Activated CD8-positive, alpha-beta memory T cell treated with anti-CD3 and anti-CD28 coated beads, Interleukin-2, amount 50 U/mL, for 1 hour (primary cell): ENCODE results near the gene ZNF837.
A peak's percentile ranks its signal among the peaks of the same experiment; 100 is the strongest.
"Not testable (repeated sequence)": the region's sequence is repeated elsewhere in the genome, so short reads cannot be mapped to it uniquely, and the experiment has no call there.

Experiments used
- DNase-seq: peaks from one replicate; pipeline ENCODE4 v3.0.0-alpha.2; 2020; ENCODE audit errors: extremely low read depth

ZNF837 gene

DNA sequence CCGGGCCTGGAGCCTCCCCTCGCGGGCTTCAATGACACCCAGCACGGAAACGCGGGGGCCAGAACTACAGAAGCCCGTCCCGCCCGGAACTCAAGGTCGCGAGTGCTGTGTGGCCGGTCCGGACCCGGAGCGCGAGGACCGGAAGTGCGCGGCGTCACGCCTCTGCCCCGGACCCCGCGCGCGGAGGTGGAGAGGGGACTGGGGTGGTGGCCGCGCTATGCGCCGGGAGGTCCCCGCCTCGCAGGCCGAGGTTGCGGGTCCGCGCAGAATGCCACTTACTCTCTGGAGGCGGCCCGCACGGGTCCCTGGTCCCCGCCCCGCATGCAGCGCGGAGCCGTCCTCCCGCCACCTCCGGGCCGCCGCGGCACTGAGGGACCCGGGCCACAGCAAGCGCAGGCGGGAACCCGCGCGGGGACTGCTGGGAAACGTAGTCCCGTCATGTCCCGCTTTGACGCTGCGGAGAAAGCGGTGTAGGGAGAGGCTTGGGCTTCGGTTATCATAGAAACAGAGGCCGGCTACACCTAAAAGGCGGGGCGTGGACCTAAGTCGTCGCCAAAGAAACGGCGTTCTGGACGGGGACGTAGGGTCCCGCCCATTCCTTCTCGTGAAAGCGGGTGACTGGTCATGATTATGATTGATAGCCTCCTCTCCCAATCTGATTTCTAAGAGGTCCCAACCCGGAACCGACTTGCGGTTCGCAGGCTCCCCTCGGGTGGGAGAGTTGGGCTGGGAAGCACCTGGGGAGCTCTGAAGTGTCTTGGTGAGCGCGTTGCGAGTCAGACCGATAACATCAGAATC lies at the start of gene ZNF837:
TSS of gene ZNF837 (minus strand) at position 369 of the 798 bp plus-strand sequence. CDS start 11,698 bp downstream, outside the sequence.
- peak; percentile 98 for DNase-seq

DNA sequence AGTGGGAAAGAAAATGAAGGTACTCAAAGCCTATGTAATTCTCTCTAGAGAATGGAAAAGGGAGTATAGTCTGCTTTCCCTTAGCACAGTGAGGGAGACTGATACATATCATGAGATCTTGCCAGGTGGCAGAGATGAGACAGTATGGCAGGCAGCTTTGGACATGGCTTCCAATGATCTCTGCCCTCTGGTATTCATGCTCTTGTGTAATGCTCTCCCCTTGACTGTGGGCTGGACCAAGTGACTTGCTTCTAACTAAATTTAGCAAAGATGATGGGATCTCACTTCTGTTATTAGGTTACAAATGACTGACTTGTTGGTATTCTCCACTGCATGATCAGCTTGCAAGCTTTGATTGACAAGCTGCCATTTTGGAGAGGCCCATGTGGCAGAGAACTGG lies 48.9 kb upstream of the ZNF837 start:
- no peak for DNase-seq

DNA sequence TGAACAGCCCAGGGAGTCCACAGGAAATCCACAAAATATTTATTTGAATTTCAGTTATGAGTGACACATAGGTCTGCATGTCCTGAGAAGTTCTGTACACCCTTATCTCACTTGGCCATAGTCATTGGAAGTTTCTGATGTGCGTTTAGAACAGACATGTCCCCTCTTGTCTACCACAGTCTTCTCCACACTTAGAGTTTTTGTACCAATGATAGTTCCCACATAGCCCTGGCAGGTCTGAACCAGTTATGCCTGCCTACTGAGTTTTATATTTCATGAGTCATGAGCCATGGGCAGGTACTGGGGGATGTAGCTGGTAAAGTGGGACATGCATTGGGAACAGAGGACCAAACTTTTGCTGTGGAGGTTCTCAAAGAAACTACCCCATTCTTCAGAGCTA lies 47.8 kb upstream of the ZNF837 start:
- no peak for DNase-seq

DNA sequence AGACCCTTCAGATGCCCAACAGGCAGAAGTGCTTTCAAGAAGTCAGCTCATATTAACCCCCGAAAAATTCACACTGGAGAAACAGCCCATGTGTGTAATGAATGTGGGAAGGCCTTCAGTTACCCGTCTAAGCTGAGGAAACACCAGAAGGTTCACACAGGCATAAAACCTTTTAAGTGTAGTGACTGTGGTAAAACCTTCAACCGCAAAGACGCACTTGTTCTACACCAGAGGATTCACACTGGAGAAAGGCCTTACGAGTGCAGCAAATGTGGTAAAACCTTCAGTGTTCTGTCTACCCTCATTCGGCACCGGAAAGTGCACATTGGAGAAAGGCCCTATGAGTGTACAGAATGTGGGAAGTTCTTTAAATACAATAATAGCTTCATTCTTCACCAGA lies 36.2 kb upstream of the ZNF837 start:
- no peak for DNase-seq

DNA sequence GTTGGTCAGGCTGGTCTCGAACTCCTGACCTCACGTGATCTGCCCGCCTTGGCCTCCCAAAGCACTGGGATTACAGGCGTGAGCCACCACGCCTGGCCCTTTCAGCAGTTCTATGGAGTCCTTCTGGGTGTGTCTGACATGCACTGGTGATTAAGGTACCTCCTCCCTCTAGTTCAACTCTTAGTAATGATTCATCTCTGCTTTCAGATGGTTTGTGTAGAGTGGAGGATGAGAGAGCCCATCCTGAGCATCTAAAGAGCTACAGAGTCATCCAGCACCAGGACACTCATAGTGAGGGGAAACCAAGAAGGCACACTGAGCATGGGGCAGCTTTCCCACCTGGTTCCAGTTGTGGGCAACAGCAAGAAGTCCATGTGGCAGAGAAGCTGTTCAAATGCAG lies 35.8 kb upstream of the ZNF837 start:
- no peak for DNase-seq

DNA sequence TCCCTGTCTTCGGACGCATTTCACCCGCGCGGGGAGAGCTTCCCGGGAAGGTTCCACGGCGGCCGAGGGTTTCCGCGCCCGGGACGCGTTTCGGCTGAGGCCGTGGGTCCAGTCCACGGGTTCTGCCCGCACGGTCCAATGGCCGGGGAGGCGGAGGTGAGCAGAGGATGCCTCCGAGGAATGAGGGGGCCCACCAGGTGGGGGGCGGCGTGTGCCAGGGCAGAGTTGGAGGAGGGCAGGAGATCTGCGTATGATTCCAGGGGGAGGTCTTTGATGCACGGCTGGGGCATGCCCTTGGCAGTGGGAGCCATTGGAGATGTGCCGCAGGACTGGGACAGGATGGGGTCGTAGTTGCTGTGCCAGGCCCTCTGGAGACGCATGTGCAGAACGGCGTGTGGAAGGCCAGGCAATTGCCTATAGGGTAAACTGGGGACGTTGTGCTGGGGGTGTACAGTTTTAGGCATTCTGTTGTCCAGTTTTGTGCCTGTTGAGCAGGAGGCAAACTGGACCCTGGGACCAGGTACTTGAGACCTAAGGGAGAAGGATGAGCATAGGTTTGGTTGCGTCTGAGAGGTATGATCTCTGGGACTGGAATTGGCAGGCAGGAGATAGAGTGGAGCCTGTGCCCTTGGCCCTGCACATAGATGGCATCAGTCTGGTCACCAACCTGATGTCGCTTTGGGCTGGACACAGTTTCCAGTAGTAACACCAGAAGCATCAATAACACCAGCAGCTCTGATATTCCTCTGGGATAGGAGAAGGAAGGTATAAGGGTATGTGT lies 28.4 kb upstream of the ZNF837 start:
- no peak for DNase-seq

DNA sequence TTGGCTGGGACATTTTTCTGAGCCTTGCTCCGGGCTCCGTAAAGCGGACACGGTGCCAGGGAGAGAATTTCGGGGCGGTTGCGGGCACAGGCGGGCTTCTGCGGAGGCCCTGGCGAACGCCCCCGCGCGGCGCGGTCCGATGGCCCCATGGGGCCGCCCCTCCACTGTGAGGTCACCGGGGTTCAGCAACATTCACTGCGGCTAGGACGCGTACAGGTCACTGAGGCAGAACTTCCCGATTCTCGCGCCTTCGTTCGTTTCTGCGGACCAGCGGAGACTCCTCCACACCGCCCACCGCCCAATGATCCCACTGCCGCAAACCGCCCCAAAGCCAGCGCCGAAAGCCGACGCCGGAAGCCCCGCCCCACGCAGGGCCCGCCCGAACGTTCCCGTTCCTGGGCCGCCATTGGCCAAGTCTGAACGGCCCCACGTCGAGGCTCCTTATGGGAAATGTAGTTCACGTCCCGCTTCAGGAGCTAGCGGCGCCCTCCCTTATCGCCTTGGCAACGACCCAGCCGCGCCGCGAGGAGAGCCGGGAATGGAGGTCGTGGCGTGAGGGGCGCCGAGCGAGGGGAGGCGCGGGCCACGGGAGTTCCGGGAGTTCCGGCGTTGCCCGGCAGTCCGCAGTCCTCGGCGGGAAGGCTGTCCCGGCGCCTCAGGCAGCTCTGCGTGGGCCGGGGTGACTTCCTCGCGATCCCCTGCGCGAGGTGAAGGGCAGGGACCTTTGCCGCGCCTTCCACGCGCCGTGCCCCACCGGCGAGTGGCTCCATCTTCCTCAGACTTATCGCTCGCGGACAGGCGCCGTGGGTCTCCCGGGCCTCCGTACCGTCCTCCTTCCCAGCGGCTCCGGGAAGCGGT lies 27.6 kb upstream of the ZNF837 start, which contains the start of gene ZNF584:
TSS of gene ZNF584 (plus strand) at position 498 of the 858 bp plus-strand sequence. CDS start 499 bp downstream, outside the sequence.
- DNase-seq, result peak; percentile 82

DNA sequence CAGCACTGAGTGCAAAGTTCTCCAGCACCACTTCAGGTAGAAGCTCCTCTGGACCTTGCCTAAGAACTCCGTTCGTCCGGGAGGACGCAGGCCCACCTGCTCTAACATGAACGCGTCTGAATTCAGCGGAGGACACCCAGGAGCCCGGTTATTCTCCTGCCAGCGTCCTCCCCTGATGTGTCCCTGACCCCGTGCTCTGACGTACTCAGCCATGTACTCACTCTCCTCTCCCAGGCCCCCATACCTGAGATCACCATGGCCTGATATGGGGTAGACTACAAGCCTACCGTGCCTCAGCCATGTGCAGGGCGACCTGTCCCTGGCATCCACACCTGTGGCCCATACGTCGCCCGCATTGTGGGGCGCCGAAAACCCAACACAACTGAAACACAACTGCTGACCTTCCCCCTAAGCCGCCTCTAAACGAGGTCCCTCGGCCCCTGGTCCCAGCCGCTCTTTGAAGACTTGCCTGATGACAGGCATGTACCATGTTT lies 26.9 kb upstream of the ZNF837 start:
- no peak for DNase-seq

DNA sequence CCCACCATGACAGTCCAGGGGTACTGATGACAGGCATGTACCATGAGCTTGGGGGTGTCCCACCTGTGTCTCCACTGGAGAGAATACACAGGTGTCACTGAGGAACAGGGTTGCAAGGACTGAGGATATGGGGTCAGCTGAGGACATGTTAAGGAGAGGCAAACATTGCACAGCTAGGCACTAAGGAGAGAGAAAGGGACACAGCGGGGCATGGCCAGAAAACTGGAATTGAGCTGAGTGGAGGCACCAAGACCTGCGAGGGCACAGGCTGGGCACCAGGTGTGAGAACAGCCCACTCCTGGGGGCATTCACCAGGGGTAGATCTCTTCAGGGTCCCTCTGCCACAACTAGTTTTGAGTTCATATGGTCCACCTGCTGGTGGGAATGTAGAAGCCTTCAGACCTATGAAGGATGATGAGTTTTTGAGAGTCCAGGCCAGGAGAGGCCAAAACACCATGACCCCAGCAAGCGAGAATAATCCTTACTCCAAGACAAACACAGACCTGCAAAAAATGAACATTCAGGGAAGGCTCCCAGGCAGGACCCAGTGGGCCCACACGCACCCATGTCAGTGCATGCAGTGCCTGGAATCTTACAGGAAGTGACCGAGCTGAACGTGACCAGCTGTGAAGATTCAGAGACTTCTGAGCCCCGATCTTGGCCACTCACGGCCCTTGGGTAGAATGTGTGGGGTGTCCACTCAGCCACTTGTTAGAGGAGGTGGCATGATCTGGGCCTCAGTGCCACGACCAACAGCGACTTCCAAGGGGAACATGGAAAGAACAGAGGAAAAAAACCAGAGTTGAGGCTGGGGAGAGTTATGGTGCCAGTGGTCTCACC lies 26.2 kb upstream of the ZNF837 start:
- DNase-seq, result no peak

DNA sequence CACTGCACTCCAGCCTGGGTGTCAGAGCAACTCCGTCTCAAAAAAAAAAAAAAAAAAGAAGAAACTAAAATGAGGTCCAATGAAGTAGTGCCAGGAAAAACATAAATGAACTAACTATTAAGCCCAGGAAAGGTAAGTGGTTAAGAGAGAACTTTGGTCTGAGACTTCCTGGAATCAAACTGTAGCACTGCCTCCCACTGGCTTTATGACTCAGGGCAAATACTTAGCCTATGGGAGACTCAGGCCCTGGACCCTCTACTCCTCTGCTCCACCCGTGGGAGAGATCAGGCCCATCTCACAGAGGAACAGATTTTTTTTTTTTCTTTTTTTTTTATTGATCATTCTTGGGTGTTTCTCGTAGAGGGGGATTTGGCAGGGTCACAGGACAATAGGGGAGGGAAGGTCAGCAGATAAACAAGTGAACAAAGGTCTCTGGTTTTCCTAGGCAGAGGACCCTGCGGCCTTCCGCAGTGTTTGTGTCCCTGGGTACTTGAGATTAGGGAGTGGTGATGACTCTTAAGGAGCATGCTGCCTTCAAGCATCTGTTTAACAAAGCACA lies 23.2 kb upstream of the ZNF837 start:
- DNase-seq, result not testable (repeated sequence)

DNA sequence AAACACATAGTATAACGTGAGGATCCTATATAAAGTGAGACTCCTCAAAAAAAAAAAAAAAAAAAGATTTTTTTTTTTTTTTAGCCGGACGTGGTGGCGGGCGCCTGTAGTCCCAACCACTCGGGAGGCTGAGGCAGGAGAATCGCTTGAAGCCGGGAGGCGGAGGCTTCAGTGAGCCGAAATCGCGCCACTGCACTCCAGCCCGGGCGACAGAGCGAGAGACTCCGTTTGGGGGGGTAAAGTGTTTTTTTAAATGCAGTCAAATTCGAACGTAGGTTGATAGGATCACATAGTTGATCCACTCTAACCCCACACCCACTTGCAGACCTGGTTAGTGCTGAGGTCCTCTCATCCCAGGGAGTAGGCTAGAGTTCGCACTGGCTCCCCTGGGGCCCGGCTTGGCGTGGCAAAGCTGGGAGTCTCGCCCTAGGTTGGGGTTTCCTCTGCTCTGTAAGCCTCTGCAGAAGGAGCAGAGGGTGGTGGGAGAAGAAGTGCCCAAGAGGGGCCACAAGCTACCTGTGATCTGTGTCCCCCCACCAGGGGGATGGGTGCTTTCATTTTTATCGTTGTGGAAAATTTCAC lies 21.1 kb upstream of the ZNF837 start:
- DNase-seq, result no peak

DNA sequence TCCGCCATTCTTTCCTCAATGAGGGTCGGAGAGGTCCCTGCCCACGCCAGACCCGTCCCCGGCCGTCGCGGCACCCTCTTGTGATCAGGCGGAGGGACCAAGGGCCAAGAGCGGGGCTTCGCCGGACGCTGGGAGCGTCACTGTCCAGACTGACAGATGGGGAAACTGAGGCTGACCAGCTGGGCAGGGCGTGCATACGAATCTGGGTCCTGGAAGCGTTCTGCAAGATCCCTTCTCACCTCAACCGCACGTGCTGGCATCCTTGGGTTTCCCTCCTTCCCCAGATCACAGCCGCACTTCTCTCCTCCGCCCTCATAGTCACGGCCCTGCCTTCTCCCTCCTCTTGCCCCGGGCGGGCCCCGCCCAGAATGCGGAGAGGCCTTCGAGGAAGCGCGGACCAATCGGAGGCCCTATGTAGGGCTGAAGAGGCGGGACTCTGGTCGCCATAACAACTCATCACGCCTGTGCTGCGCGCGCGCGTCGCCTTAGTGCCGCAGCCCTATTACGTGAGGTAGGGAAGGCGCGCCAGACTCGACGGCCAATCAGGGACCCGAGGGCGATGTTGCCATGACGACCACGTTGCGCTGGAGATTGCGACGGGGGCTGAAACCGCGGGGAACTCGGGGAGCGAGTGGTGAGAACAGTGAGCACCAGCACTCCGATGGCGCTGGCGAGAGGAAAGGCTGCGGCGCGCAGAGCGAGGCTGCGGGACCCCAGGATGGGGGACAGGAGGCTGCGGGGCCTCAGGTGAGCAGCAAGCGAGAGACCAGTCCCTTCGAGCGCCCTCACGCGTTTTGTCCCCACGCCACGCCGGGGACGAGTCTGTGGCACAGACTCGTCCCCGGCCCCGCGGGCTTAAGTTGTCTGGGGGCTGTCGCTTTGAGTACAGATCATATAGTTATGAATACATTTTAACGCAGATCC lies 20.3 kb upstream of the ZNF837 start:
- peak; percentile 99 for DNase-seq

DNA sequence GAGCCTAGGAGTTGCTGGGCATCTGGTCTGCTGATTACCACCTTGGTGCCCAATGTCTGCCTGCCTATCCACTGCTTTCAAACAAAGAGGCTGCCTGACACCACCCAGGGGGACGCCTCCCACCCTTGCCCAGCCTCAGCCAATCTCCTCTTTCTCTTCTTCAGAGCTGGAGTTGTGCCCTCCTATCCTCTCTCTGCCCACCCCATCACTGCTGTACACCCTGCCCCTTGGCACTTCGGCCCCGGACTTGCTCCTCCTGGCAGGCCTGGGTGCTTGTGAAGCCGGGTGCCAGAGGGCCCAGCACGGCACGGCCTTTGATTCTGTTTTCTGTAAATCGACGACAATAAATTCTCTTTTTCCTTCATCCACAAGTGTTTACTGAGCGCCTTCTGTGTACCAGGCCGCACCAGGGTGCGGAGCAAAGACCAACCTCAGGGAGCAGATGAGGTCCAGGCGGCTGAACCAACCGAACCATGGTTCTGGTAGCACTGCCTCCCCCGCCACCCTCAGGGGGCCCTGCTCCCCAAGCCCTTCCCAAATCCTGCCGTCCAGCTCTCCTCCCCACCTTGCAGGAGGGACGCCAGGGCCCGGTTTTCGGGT lies 19.6 kb upstream of the ZNF837 start:
- no peak for DNase-seq

DNA sequence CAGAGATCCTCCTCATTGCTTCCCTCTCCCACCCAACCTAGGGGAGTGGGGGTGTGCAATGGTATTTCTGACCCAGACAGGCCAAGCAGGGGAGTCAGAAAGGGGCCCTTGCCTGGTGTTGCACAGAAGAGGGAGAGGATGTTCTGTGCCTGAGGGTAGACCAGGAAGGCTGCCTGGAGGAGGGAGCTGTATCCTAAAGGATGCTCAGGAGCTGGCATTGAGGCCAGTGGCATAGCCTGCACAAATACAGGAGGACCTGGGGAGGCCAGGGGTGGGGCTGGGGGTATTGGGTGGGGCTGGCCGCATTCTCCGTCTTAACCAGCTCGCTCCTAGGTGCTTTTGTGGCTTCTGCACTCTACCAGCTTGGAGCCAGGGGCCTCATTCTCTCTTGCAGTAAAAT lies 19.1 kb upstream of the ZNF837 start:
- DNase-seq, result no peak

DNA sequence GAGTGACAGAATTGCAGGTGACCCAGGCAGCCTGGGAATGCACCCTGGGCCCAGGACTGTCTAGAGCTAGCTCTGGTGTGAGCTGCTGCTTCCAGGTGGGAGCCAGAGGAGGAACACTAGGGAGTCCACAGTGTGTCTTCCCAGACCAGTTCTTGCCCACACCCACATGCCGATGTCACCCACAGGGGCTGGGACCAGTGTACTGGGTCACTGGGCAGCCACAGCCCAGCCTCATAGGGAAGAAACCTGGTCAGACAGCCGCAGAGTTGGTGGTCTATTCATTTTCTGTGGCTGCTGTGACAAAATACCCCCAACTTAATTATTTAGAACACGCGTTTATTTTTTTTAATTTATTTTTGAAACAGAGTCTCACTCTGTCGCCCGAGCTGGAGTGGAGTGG lies 17.7 kb upstream of the ZNF837 start:
- no peak for DNase-seq

DNA sequence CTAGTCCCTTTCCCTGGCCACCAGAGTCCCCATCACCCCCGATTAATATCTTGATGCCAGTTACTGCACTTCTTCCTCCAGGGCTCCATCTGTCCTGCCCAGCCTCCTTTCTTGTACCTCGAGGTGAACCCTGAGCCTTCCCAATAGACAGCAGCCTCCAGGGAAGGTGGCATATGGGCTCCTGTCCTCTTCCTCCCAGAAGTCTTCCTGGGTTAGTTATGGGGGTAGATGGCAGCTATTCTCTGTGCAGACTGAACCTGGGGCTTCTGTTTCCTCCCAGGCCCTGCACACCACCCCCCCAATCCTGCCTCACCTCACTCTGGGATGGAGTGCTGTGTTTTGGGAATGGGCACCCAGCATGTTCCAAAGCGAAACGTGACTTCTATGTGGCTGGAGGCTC lies 17.3 kb upstream of the ZNF837 start:
- DNase-seq, result no peak

DNA sequence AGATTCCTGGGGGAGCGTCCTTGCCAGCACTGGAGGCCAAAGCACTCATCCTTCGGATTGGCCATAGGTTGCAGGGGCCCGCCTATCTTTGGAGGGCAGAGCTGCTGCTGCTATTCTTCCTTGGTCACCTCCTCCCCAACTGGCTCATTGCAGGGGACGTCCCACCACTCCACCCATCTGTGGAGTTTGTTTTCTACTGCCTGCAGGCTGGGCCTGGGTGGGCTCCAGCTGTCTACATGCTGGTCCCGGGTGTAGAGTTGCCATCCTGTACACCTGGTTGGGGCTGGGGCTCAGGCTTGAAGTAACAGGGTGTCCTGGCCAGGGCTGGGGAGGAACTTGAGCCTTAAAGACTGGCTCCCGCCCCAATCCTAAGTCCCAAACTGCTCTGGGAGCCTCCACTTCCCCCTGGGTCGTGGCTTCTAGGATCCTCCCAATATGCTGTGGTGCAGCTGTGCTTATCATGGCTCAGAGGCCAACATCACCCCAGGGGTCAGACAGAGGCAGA lies 16.8 kb upstream of the ZNF837 start:
- DNase-seq, result no peak

DNA sequence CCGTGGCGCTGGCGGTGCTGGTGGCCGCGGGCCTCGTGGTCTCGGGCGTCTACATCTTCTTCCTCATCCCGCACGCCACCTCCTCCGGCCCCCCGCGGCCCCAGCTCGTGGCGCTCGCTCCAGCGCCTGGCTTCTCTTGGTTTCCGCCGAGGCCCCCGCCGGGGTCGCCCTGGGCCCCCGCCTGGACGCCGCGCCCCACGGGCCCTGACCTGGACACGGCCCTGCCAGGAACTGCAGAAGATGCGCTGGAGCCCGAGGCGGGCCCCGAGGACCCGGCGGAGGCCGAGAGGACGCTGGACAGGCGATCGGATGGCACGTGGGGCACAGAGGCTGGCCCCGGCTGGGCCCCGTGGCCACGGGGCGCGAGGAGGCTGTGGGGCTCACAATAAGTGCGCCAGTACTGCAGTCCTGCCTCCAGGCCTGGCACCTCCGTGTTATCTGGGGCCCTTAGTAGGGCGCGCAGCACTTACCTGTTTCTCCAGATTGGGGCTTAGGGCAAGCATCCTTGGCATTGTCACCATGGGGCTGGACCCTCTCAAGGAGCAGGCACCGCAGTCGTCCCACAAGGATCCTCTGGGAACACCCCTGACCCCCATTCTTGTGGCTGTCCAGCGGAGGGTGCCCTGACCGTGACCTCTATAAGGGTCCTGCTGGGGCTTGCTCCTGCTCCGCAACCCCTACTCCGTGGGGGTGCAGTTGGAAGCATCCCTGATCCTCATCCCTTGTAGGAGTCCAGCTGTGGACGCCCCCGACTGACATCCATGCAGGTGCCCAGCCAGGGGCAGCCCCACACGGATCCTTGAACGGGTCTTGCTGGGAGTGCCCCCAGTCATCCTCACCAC lies 16.1 kb upstream of the ZNF837 start:
- no peak for DNase-seq
